GM18951 (cell line): Measurements from ENCODE around the gene ADGRB3.
"Not testable (repeated sequence)": the region's sequence is repeated elsewhere in the genome, so short reads cannot be mapped to it uniquely, and the experiment has no call there.

ENCODE experiments used
- POLR2A ChIP-seq: IDR thresholded peaks from 4 replicates; pipeline ENCODE4 v1.6.1; 2011; ENCODE audit warnings: mild to moderate bottlenecking; ENCODE audit not compliant: insufficient read length, insufficient read depth; ENCODE audit errors: extremely low read depth
- in situ Hi-C: fragments of 300-500 bp; cut with MboI; formaldehyde crosslinking; loops from one replicate; pipeline ENCODE4 v1.12.0; 2022; ENCODE audit warnings: low sequenced_read_pairs, mixed read lengths, inconsistent platforms; ENCODE audit not compliant: unreplicated experiment

ADGRB3 gene

GRCh38 chr6:68743099-68743498 lies 108.0 kb downstream of the ADGRB3 start:
- in situ Hi-C loops: no loop called here
- TF ChIP-seq POLR2A: no peak

- in situ Hi-C loops: not testable (repeated sequence)
Observed at GRCh38 chr6:68744376-68744775, 109.3 kb downstream of the ADGRB3 start.

GRCh38 chr6:68746376-68746775 lies 111.3 kb downstream of the ADGRB3 start:
- no peak for TF ChIP-seq POLR2A
- in situ Hi-C loops: no loop called here

- no peak for TF ChIP-seq POLR2A
- in situ Hi-C loops: no loop called here
Observed at GRCh38 chr6:68747110-68747790, 112.2 kb downstream of the ADGRB3 start.

- in situ Hi-C loops: not testable (repeated sequence)
Observed at GRCh38 chr6:68747832-68748231, 112.8 kb downstream of the ADGRB3 start.

GRCh38 chr6:68754681-68755213 lies 119.7 kb downstream of the ADGRB3 start:
- in situ Hi-C loops: no loop called here
- no peak for TF ChIP-seq POLR2A

GRCh38 chr6:68756454-68757375 lies 121.6 kb downstream of the ADGRB3 start:
- in situ Hi-C loops: no loop called here
- TF ChIP-seq POLR2A: no peak

GRCh38 chr6:68757821-68758220 lies 122.7 kb downstream of the ADGRB3 start:
- no peak for TF ChIP-seq POLR2A
- in situ Hi-C loops: no loop called here

GRCh38 chr6:68758559-68758958 lies 123.5 kb downstream of the ADGRB3 start:
- in situ Hi-C loops: no loop called here
- TF ChIP-seq POLR2A: no peak

GRCh38 chr6:68760485-68760884 lies 125.4 kb downstream of the ADGRB3 start:
- no peak for TF ChIP-seq POLR2A
- in situ Hi-C loops: no loop called here

GRCh38 chr6:68760941-68761676 lies 126.0 kb downstream of the ADGRB3 start:
- in situ Hi-C loops: no loop called here
- no peak for TF ChIP-seq POLR2A

- TF ChIP-seq POLR2A: no peak
- in situ Hi-C loops: no loop called here
Observed at GRCh38 chr6:68761985-68762384, 126.9 kb downstream of the ADGRB3 start.

- in situ Hi-C loops: no loop called here
- no peak for TF ChIP-seq POLR2A
Observed at GRCh38 chr6:68771426-68771825, 136.3 kb downstream of the ADGRB3 start.
